ENCODE data around the gene D2HGDH.

GRCh38 chr2:241728000-241728399, 6.4 kb upstream of the D2HGDH start:
- TF ChIP-seq CTCF (conservative IDR thresholded peaks at IDR 0.05; ENCODE audit: low read length): no peak
- no peak for TF ChIP-seq EZH2phosphoT487 (IDR thresholded peaks at IDR 0.05; ENCODE audit: borderline replicate concordance, low read depth, low read length)

All from OCI-LY7 (cell line).